ENCODE data around the gene KCNA10. TPM values are rescaled to one million over a fixed set of nuclear protein-coding genes. Genes with fewer than 3 reads are reported as not detected.

The KCNA10 gene
- total and polyA plus RNA-seq, 2 of the 13 experiments (the other 11 are each of a cell fraction or from before 2014, with no cell fraction given) = not detected

DNA sequence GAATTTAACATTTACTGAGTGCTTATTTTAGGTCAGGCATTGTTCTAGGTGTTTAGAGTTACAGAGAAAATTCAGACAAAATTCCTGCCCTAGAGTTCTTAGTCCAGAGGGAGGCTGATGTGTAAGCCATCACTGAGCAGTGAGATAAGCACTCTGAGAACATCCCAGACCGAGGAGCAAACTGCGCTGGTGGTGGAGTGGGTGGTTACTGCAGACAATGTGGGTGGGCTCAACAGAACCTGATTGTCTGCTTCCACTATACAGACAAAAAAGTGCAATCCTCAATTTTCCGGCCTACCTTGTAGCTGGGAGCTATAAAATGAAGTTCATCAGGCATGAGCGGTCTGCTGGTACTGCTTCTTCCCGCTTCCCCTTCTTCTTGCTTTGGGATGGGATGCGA is 44.5 kb downstream of the KCNA10 start:
- H3K36me3 ChIP-seq (replicated peaks in 1 of 2; ENCODE audit: control insufficient read depth in 1 of 2, insufficient read depth in 2 of 2, low read length in 2 of 2) = no peaks in the 10 kb centered on the region
- ATAC-seq = no peak
- no peaks in the 10 kb centered on the region for H3K4me1 ChIP-seq (ENCODE audit: insufficient read depth, low read length)
- H3K27me3 ChIP-seq (ENCODE audit: control insufficient read depth in 1 of 2, insufficient read depth in 2 of 2, low read length in 2 of 2) = no peaks in the 10 kb centered on the region
- H3K79me2 ChIP-seq (ENCODE audit: insufficient read depth, low read length) = no peaks in the 10 kb centered on the region
- no peak for FAIRE-seq
- POLR2A ChIA-PET = no interaction called here
- H3K4me3 ChIP-seq (replicated peaks in 1 of 3; ENCODE audit: insufficient read depth in 1 of 3, low read depth in 2 of 3, low read length in 3 of 3) = no peak overlapping the region
- 59% methylated on average over 6 of the region's 6 CpGs for WGBS (ENCODE audit: low lambda C conversion rate)
- intact Hi-C loops (cut with micrococcal nuclease; ENCODE audit: unreplicated experiment) (no loop called here), in situ Hi-C loops (cut with HindIII; ENCODE audit: extremely low pct_ligation_motif_present, low pct_unique_long_range_greater_than_20kb) (no loop called here)
- no peak overlapping the region for H3K9ac ChIP-seq (ENCODE audit: insufficient read depth, low read depth, low read length)
- H2AFZ ChIP-seq (ENCODE audit: low read length) = no peak overlapping the region
- no peak overlapping the region for H3K27ac ChIP-seq (ENCODE audit: extremely low read length, insufficient read depth, low read length)
- TF ChIP-seq ZNF205 (CRISPR knock-in tag; IDR thresholded peaks at IDR 0.05) (no peak), SUZ12 (IDR thresholded peaks at IDR 0.05; ENCODE audit: low read depth, low read length) (no peak)
- BruUV-seq (replicated peaks) = no TSS peak
- DNase-seq (ENCODE audit: low spot score) = no peak
- H4K20me1 ChIP-seq (ENCODE audit: insufficient read depth, low read length) = no peaks in the 10 kb centered on the region
- no peaks in the 10 kb centered on the region for H3K9me3 ChIP-seq (ENCODE audit: low read length)
- CTCF ChIA-PET (ENCODE audit: low intra/inter-chr PET ratio, low total read pairs) = no interaction called here
- H3K4me2 ChIP-seq (ENCODE audit: low read depth, low read length) = no peak overlapping the region

- TF ChIP-seq JUND (CRISPR knock-in tag; IDR thresholded peaks at IDR 0.05) = no peak
- TF ChIP-seq PHF21A (CRISPR knock-in tag; IDR thresholded peaks at IDR 0.05) = no peak
- no peak for TF ChIP-seq E2F1 (CRISPR knock-in tag; IDR thresholded peaks at IDR 0.05)
- no peak for TF ChIP-seq HOXA5 (CRISPR knock-in tag; IDR thresholded peaks at IDR 0.05)
- no peak for TF ChIP-seq FLYWCH1 (CRISPR knock-in tag; IDR thresholded peaks at IDR 0.05)
- TF ChIP-seq HDAC2 (CRISPR knock-in tag; IDR thresholded peaks at IDR 0.05) = no peak
- no peak for TF ChIP-seq RBM39 (IDR thresholded peaks at IDR 0.05; ENCODE audit: low read depth, low read length, poor library complexity, severe bottlenecking)
- TF ChIP-seq BORCS8-MEF2B (CRISPR knock-in tag; IDR thresholded peaks at IDR 0.05) = no peak
- no peak for TF ChIP-seq GMEB1 (CRISPR knock-in tag; IDR thresholded peaks at IDR 0.05; ENCODE audit: borderline replicate concordance)
- no peak for TF ChIP-seq RAD51 (IDR thresholded peaks at IDR 0.05; ENCODE audit: borderline replicate concordance)
- TF ChIP-seq ZNF570 (CRISPR knock-in tag; IDR thresholded peaks at IDR 0.05; ENCODE audit: borderline replicate concordance) = no peak
- no peak for TF ChIP-seq MTA3 (CRISPR knock-in tag; IDR thresholded peaks at IDR 0.05)
- no peak overlapping the region for H3K4me3 ChIP-seq (replicated peaks in 1 of 3; ENCODE audit: insufficient read depth in 1 of 3, low read depth in 2 of 3, low read length in 3 of 3)
- FAIRE-seq (no peak), ATAC-seq (no peak), DNase-seq (ENCODE audit: low spot score) (no peak)
- no peaks in the 10 kb centered on the region for H4K20me1 ChIP-seq (ENCODE audit: insufficient read depth, low read length)
- H3K9ac ChIP-seq (ENCODE audit: insufficient read depth, low read depth, low read length) = no peak overlapping the region
- CTCF ChIA-PET (ENCODE audit: low intra/inter-chr PET ratio, low total read pairs) = no interaction called here
- intact Hi-C loops (cut with micrococcal nuclease; ENCODE audit: unreplicated experiment) = no loop called here
- no peaks in the 10 kb centered on the region for H3K36me3 ChIP-seq (replicated peaks in 1 of 2; ENCODE audit: control insufficient read depth in 1 of 2, insufficient read depth in 2 of 2, low read length in 2 of 2)
- no TSS peak for BruUV-seq (replicated peaks)
- no peak overlapping the region for H3K4me2 ChIP-seq (ENCODE audit: low read depth, low read length)
- POLR2A ChIA-PET = no interaction called here
- H3K9me3 ChIP-seq (ENCODE audit: low read length) = no peaks in the 10 kb centered on the region
- H3K27me3 ChIP-seq (ENCODE audit: control insufficient read depth in 1 of 2, insufficient read depth in 2 of 2, low read length in 2 of 2) = no peaks in the 10 kb centered on the region
- H3K79me2 ChIP-seq (ENCODE audit: insufficient read depth, low read length) = no peaks in the 10 kb centered on the region
- in situ Hi-C loops (cut with HindIII; ENCODE audit: extremely low pct_ligation_motif_present, low pct_unique_long_range_greater_than_20kb) = no loop called here
- no peak overlapping the region for H3K27ac ChIP-seq (ENCODE audit: extremely low read length, insufficient read depth, low read length)
- no peaks in the 10 kb centered on the region for H3K4me1 ChIP-seq (ENCODE audit: insufficient read depth, low read length)
- WGBS (ENCODE audit: low lambda C conversion rate) = 39% methylated on average over 8 of the region's 10 CpGs
- no peak overlapping the region for H2AFZ ChIP-seq (ENCODE audit: low read length)
Measured at GRCh38 chr1:110472546-110472945, 46.4 kb downstream of the KCNA10 start.

Measured in HepG2 (cell line).